ENCODE measurements around the gene CXCL6. TPM values are rescaled to one million over a fixed set of nuclear protein-coding genes. Genes with fewer than 3 reads are reported as not detected.

CXCL6 gene
- total RNA-seq, 1 donor from 2014 or later, result not detected

- no peak for TF ChIP-seq CTCF (IDR thresholded peaks at IDR 0.05)
- Histone ChIP-seq H3K4me1 (peaks cover 0 to 8% of the 10 kb centered on the region in 2 donors), H3K27me3 (no peaks in the 10 kb centered on the region), H3K27ac (no peak overlapping the region), H3K4me3 (no peak overlapping the region), H3K9me3 (no peaks in the 10 kb centered on the region), H3K36me3 (no peaks in the 10 kb centered on the region)
- intact Hi-C loops (cut with DNase I), result no loop called here
- no peak for DNase-seq (ENCODE audit: low spot score in 2 of 2)
Observed at GRCh38 chr4:73870768-73871167, 34.3 kb downstream of the CXCL6 start.

- Histone ChIP-seq H3K27ac (no peak overlapping the region), H3K27me3 (no peaks in the 10 kb centered on the region), H3K4me3 (no peak overlapping the region), H3K36me3 (no peaks in the 10 kb centered on the region), H3K4me1 (peaks cover 0 to 8% of the 10 kb centered on the region in 2 donors), H3K9me3 (no peaks in the 10 kb centered on the region)
- DNase-seq (ENCODE audit: low spot score in 2 of 2), result no peak
- intact Hi-C loops (cut with DNase I), result no loop called here
- TF ChIP-seq CTCF (IDR thresholded peaks at IDR 0.05), result no peak
Observed at GRCh38 chr4:73871511-73872310, 35.2 kb downstream of the CXCL6 start.

GRCh38 chr4:73872316-73873108 is 36.0 kb downstream of the CXCL6 start:
- H3K4me1 ChIP-seq, result peaks cover 0 to 8% of the 10 kb centered on the region in 2 donors
- no peak for DNase-seq (ENCODE audit: low spot score in 2 of 2)
- intact Hi-C loops (cut with DNase I), result no loop called here
- no peaks in the 10 kb centered on the region for H3K9me3 ChIP-seq
- H3K4me3 ChIP-seq, result no peak overlapping the region
- no peak for TF ChIP-seq CTCF (IDR thresholded peaks at IDR 0.05)
- no peaks in the 10 kb centered on the region for H3K36me3 ChIP-seq
- no peak overlapping the region for H3K27ac ChIP-seq
- no peaks in the 10 kb centered on the region for H3K27me3 ChIP-seq

GRCh38 chr4:73874386-73874785 is 37.9 kb downstream of the CXCL6 start:
- H3K27ac ChIP-seq, result no peak overlapping the region
- intact Hi-C loops (cut with DNase I), result no loop called here

GRCh38 chr4:73875401-73875800 is 38.9 kb downstream of the CXCL6 start:
- TF ChIP-seq CTCF (IDR thresholded peaks at IDR 0.05), result no peak
- intact Hi-C loops (cut with DNase I), result no loop called here
- H3K9me3 ChIP-seq, result no peaks in the 10 kb centered on the region

More at GRCh38 chr4:73874386-73874785, 37.9 kb downstream of the CXCL6 start:
- no peak for DNase-seq (ENCODE audit: low spot score in 2 of 2)
- H3K4me3 ChIP-seq, result no peak overlapping the region
- no peaks in the 10 kb centered on the region for H3K27me3 ChIP-seq
- no peaks in the 10 kb centered on the region for H3K9me3 ChIP-seq
- no peak for TF ChIP-seq CTCF (IDR thresholded peaks at IDR 0.05)
- H3K36me3 ChIP-seq, result no peaks in the 10 kb centered on the region
- peaks cover 0 to 3% of the 10 kb centered on the region in 2 donors for H3K4me1 ChIP-seq

More at GRCh38 chr4:73875401-73875800, 38.9 kb downstream of the CXCL6 start:
- Histone ChIP-seq H3K4me3 (no peak overlapping the region), H3K27me3 (no peaks in the 10 kb centered on the region), H3K27ac (no peak overlapping the region), H3K4me1 (no peaks in the 10 kb centered on the region), H3K36me3 (no peaks in the 10 kb centered on the region)
- no peak for DNase-seq (ENCODE audit: low spot score in 2 of 2)

Measured in ascending aorta (tissue), 2 donors.